GM18861 (cell line): ENCODE data around the gene NXPH4.

Experiments used
- ATAC-seq: cut with Tn5 transposase; IDR thresholded peaks from one replicate; pipeline ENCODE4 v1.9.1; 2021; ENCODE audit not compliant: unreplicated experiment

The NXPH4 gene

GRCh38 chr12:57241402-57242310 lies 25.1 kb downstream of the NXPH4 start:
- ATAC-seq: no peak

DNA sequence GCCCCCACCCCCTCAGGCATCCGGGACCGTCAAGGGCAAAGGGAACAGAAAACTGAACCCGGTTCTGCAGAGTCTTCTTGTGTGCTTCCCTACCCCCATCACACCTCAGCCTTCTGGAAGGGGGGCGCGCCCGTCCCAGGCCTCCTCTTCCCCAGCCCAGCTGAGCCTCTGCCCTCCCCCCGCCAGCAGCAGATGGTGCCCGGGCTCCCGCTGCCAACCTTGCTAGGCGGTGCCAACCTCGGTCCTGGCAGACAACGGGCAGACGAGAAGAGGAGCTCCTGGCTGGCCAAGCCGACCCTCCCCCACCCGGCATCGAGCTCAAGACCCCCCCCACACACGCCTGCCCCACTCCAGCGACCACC lies 25.7 kb downstream of the NXPH4 start:
- ATAC-seq: no peak

DNA sequence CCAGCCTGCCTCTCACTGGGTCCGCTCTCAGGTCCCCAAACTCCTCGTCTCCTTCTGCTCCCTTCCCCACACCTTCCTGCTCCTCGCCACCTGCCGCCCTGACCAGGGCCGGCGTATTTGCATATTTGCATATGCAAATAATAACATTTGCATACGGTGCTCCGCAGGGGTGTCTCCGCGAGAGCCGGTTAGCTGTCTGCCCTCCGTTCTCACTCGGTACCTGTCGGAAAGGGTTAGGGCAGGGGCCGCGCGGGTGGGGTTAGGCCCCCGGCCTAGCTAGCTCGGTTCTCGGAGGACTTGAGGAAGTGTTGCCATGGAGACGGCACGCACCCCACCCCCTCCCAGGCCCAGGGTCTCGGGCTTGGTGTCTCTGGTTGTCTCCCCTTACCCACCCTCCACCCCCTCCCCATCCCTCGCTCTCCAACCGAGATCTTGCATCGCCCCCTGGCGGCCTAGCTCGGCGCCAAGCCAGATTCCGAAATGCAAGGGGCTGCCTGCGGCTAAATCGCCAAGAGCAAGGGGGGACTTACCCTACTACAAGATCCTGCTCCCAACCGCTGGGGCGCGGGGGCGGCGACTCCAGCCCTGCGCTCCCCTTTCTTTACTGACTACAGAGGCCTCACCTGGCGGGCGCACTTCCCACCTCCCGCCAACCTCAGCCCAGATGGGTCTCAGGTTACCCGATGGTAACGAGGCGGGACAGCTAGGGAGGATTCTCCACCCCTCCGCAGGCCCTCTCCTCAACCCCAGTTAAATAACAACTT lies 26.3 kb downstream of the NXPH4 start:
- ATAC-seq: peak; percentile 41

DNA sequence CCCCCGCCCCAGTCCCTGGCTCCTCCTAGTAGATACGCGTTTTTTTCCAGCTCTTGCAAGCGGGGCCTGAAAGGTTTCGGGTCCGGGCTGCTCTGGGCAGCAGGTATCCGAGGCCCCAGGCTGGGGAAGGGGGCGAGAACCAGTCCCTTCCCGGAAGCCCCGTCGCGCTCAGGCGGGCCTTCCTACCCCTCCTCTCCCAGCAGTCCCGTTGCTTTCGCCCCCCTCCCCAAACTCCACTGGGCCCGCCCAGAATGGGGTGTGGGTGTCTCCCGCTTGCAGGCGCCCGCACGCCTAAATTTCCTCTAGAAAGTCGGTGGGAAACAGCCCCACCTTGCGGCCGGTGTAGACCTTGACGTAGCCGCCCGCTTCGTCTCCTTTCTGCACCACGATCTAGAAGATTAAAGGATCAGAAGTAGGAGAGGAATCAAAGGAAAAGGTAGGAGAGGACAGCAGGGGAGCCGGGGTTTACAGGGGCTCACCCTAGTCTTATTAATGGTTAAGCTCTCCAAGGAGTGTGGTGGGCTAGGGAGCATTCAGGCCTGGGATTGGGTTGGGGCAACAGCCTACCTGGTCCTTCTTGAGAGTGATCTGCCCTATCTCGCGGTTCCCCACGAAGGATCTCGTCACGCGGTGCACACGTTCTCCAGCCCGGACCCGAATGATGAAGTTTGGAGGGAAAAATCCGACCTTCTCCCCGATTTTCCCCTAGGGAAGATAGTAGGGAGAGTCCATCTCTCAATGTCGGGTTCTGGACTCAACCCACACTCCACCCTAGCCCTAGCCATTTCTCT lies 27.1 kb downstream of the NXPH4 start:
- no peak for ATAC-seq

DNA sequence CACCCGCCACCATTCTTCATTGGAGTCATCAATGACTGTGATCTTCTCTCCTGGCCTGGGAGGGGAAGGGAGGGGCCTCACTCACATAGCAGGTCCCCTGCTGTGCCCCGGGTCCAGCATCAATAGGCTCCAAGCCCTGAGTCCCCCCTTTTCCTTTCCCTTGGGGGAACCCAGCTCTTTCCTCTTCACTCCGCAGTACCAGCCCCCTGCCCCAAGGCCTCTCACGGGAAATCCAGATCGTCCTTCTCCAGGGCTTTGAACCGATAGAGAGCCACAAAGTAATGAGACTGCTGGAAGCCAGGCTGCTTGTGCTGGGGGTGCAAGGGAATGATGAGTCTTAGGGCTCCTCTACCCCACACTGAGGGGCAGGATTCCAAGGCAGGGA lies 27.7 kb downstream of the NXPH4 start:
- ATAC-seq: no peak

- ATAC-seq: no peak
Observed at GRCh38 chr12:57247041-57247440, 30.4 kb downstream of the NXPH4 start.

DNA sequence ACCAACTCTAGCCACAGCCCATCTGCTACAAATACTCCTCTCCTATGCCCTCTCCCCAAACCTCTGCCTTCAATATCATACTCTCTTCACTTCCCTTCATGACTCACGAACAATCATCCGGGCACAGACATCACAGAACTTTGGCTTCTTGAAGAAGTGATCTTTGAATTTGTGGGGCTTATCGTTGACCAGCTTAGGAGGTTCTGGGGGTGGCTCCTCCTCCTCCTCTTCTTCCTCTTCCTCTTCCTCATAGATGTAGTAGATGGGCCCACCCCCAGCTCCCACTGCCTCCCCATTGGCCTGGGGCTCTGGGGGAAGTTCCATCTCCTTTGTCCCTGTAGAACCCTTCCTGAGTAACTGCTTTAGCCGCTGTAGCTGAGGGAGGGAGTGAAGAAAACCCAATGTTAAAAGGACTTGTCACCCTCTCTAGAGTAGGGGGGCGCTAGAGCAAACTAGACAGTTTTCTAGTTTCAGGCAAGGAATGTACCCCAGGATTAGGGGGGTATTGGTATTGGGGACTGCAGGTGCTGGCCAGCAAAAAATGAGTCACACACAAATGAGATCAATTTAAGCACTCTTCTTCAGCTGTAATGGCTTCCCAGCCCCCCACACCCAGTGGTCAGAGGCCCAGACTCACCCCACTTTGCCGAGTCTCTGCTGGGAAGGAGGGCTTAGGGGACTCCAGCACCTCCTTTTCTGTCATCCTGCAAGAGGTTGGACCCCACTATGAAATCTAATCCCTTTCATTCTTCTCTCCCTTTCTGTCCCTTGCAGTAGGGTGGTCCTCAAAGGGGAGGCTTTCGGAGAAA lies 32.5 kb downstream of the NXPH4 start:
- no peak for ATAC-seq

- no peak for ATAC-seq
Observed at GRCh38 chr12:57250541-57250940, 33.9 kb downstream of the NXPH4 start.

- no peak for ATAC-seq
Observed at GRCh38 chr12:57250956-57251355, 34.4 kb downstream of the NXPH4 start, which contains the start of gene STAC3. TSS of gene STAC3 (minus strand) at chr12:57251187. CDS start at chr12:57249636, 1,551 bp downstream.

DNA sequence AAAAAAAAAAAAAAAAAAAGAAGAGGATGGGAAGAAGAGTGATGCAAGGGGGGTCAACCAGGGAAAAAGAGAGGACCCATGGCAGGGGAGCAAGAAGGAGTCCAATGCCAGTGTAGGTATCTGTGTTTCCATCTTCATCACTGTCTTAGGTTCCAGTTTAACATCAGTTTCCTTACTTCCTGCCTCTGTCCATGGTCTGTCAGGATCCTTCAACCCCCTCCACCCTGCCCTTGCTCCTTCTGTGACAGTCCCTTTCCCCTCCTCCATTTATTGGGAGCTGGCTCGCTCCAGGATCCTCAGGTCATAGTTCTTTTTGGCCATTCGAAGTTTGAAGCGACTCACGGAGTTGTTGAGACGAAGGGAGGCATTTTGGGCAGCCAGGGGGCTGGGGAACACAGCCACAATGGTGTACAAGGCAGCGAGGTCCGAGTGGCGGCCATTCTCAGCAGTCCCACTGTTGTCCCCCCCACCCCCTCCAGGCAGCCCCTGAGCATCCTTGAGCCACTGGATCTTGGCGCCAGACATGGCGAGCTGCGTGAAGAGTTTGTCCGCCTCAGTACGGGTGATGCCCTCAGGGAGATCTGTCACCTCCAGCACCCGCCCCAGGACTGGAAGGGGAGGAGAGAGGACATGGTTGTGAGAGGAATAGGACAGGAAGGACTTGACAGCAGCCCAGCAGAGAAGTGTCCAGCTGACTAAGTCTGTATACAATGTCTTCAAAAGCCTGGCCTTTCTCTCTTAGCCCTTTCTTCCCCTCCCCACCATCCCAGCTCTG lies 38.1 kb downstream of the NXPH4 start:
- no peak for ATAC-seq

GRCh38 chr12:57255916-57256315 lies 39.3 kb downstream of the NXPH4 start:
- ATAC-seq: no peak

- ATAC-seq: no peak
Observed at GRCh38 chr12:57258977-57259970, 42.7 kb downstream of the NXPH4 start.

- no peak for ATAC-seq
Observed at GRCh38 chr12:57260366-57260765, 43.8 kb downstream of the NXPH4 start.

- no peak for ATAC-seq
Observed at GRCh38 chr12:57261428-57261865, 44.9 kb downstream of the NXPH4 start.

DNA sequence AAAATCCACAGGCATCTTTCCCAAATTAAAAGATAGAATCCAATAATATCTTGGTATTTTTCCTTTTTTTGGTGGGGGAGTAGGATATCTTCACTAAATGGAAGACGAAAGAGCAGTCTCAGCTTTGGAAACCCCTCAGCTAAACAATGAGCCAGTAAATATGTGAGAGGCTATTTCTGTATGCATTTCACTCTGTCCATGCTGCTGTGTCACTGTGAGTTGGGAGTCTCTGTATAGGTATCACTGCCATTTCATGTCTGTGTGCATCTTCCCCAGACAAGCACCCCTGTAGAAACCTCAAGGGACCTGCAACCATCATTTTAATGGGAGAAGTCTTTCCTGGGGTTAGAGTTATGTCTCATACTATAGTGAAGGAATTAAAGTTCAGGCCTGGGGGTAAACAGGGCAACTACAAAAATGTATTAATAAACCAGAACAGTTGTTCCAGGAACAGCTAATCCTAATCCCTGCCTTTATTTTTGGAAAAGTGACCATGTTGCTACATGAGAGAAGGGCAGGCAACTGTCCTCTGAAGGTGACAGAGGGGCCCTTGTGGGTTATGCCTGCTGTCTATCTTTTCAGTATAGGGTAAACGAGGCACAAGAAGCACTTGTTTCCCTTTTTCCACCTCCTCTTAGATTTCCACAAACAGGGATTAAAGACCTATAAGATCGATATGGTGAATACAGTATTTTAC lies 45.7 kb downstream of the NXPH4 start:
- ATAC-seq: no peak

DNA sequence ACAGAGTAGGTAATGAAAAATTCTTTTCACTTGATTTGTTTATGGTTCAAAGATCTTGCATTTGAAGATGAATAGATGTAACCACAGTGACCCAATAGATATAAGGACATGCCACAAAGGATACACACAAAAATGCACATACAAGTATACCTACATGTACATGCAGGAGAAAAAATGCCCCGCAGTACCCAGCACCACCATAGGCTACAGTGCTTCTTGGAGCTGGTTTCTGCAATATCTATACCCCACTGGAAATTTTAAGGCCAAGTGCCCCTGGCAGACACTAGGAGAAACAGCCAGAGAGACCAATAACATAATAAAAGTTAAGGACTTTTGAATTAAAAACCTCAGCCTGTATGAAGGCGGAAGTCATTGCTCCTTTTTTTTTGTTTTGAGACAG lies 46.5 kb downstream of the NXPH4 start:
- no peak for ATAC-seq

GRCh38 chr12:57266681-57267080 lies 50.1 kb downstream of the NXPH4 start:
- no peak for ATAC-seq

- ATAC-seq: no peak
Observed at GRCh38 chr12:57268264-57268663, 51.7 kb downstream of the NXPH4 start.
